A549 (cell line): ENCODE data around the gene SHC1.

Experiments
- CBX8 ChIP-seq: fragments of 200-600 bp; sonication (generic); IDR thresholded peaks from 2 replicates; pipeline ENCODE4 v1.6.1; 2016
- HOXB13 ChIP-seq: fragments of 250-450 bp; sonication (Bioruptor Pico); IDR thresholded peaks from 2 replicates; pipeline ENCODE4 v1.5.0; 2020; ENCODE audit warnings: low read depth, mild to moderate bottlenecking, moderate library complexity
- MAFK ChIP-seq: fragments of 450-650 bp; IDR thresholded peaks from 2 replicates; pipeline ENCODE4 v1.6.1; 2014; ENCODE audit not compliant: partially characterized antibody
- SMC3 ChIP-seq: fragments of >200 bp; sonication (Bioruptor Twin); formaldehyde crosslinking; IDR thresholded peaks from 3 replicates; pipeline ENCODE4 v1.6.1; 2018; ENCODE audit warnings: inconsistent platforms

DNA sequence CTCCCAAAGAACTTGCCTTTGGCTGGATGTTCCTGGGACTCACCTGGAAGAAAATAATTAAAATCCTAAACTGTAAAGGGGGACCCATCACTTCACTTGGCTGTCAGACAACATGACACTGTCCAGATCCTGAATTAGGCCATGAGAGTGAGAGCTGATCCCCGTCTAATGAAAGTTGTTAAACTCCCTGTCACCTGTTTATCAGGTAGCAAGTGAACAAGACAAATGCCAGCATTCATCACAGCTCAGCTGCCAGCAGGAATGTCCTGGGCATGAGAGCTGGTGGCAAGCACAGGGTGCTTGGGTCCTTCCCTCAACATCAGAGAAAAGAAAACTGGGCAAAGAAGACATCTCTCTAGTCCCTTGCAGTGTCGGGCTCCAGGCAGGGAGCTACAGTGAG, 57.8 kb downstream of the SHC1 start:
- TF ChIP-seq SMC3 = no peak
- no peak for TF ChIP-seq MAFK
- TF ChIP-seq HOXB13 = no peak
- no peak for TF ChIP-seq CBX8
